Measurements from ENCODE around the gene NOS3. TPM values are rescaled to one million over a fixed set of nuclear protein-coding genes. Genes with fewer than 3 reads are reported as not detected.
A peak's percentile ranks its signal among the peaks of the same experiment; 100 is the strongest.

Gene NOS3
- total RNA-seq, 1 donor from 2014 or later: 10.9 TPM

GRCh38 chr7:150975536-150976319 lies 15.1 kb upstream of the NOS3 start:
- peak; percentile 29 for DNase-seq
- intact Hi-C loops (cut with micrococcal nuclease): no loop called here

DNA sequence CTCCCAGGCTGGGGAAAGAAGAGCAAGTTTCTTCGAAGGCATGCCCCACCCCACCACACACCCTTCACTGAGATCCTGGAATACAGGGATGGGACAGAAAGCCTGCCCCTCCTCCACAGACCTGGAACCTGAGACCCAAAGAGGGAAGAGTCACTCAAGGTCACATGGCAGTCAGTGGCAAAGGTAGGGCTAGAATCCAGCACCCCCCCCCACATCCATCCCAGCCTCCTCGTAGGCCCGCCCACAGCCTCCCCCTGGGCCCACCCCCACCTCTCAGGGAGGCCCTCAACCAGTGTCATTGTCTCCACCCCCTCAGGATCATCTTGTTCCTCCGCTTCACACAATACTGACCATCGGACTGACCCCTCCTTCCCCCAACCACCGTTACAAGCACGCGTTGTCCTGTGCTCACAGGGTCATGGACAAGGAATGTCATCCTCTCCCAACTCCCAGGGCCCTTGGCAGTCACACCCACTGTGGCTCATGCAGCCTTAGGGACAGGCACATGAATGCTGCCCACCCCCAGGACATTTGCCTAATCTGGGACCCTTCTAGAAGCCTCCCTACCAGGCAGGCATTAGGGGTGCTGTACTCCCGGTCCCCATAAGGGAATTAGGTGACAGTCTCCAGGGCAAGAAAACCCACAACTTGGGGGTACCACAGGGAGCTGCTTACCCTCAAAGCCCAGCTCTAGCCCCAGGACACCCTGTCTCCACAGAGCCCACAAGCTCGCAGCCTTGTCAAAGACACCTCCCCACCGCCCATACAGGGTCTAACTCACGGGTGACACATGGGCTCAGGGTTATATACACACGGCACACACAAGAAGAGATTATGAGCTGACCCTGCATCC lies 14.1 kb upstream of the NOS3 start:
- ATAC-seq (peak; percentile 67), DNase-seq (peak; percentile 83)
- intact Hi-C loops (cut with micrococcal nuclease): no loop called here

More at GRCh38 chr7:150975536-150976319, 15.1 kb upstream of the NOS3 start:
- ATAC-seq: no peak

- intact Hi-C loops (cut with micrococcal nuclease): no loop called here
- ATAC-seq: peak; percentile 7
- DNase-seq: peak; percentile 72
These were observed 13.3 kb upstream of the NOS3 start for GRCh38 chr7:150977382-150978125.

DNA sequence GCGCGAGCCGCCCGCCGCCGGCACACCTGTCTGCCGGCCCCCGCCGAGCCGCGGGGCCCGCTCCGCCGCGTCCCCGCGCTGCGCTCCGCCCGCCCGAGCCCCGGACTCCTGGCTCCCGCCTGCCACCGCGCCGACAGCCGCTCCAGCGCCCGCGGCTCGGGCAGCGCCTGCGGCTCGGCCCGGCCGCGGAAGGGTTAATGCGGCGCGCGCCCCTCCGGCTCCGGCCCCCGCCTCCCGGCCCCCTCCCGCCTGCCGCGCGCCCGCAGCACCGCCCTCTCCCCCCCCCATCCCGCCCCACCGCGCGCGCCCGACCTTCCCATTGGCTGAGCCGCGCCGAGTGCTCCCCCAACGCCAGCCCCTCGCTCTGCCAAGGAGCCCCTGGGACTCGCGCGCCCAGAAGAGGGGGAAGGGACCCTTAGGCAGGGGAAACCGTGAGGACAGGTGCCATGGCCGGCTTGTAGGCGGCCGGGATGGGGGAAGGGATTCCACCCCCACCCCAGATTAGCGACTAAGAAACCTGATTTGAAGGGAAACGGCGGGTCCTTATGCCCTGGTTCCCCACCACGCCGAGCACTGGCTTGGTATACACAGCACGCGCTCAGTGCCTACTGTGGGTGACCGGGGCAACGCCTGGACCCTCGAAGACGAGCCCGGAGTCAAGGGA lies 12.6 kb upstream of the NOS3 start, which contains the start of gene KCNH2:
Gene KCNH2 (minus strand): TSS at position 196 of the 664 bp plus-strand sequence. CDS start 408 bp downstream, outside the sequence.
- intact Hi-C loops (cut with micrococcal nuclease): no loop called here
- peak; percentile 86 for DNase-seq
- peak; percentile 56 for ATAC-seq

DNA sequence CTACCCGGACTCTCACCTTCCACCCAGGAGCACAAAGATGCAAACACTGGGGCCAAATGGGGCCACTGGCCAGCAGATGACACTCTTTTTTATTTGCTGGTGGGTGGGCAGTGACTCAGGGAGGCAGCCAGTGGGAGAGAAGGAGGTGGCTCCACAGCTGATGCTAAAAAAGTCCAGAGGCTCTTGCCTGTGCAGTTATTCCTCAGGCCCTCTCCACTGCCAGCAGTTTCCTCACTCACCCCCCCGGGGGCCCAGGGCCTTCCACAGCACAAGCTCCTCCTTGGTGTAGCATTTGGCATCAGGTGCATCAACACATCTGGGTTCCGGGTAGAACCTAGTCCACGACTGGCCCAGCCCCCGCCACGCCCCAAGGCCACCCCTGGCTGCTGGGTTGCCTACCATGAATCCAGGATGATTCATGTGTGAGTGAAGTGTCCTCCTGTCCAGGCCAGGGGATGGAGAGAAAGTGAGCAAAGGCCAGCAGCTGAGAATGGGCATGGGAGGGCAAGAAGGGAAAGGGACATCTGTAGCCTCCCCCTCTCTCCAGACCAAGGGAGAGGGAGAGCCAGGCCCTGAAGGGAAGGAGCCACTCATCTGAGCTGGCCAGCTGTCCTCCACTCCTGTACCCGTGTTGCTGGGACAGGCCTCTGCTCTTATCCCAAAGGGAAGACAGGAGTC lies 11.0 kb upstream of the NOS3 start:
- ATAC-seq: no peak
- intact Hi-C loops (cut with micrococcal nuclease): loop anchor here (10.0 kb wide), 1 partner anchor 195 kb away; no protein-coding TSS in a partner anchor
- DNase-seq: peak; percentile 45

GRCh38 chr7:150980663-150981062 lies 10.2 kb upstream of the NOS3 start:
- intact Hi-C loops (cut with micrococcal nuclease): loop anchor here (10.0 kb wide), 1 partner anchor 196 kb away; no protein-coding TSS in a partner anchor
- DNase-seq (no peak), ATAC-seq (no peak)

- DNase-seq (no peak), ATAC-seq (no peak)
- intact Hi-C loops (cut with micrococcal nuclease): loop anchor here (10.0 kb wide), 1 partner anchor 197 kb away; no protein-coding TSS in a partner anchor
These were observed 9.2 kb upstream of the NOS3 start for GRCh38 chr7:150981644-150982043.

- intact Hi-C loops (cut with micrococcal nuclease): loop anchor here (10.0 kb wide), 1 partner anchor 198 kb away; no protein-coding TSS in a partner anchor
- no peak for ATAC-seq
- peak; percentile 46 for DNase-seq
These were observed 8.5 kb upstream of the NOS3 start for GRCh38 chr7:150982351-150982750.

DNA sequence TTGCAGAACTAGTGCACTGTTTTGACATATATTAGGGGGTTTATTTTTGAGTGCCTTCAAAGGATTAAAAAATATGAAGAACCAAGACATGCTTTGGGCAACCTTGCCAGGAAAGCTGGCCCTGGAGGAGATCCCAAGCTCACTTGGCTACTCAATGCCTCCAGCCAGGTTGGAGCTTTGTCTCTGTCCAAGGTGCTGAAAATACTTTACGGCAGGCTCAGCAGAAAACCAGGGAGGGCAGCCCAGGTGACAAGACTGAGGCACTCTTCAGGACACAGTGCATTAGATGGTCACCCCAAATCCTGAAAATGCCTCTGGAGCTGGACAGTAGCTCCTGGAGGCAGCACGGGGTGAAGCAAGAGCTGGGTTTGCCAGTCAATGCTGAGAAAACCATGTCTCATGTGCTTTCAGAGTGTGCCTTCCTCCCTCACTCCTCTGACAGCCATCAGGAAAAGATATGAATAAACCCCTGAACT lies 6.9 kb upstream of the NOS3 start:
- DNase-seq (no peak), ATAC-seq (no peak)
- intact Hi-C loops (cut with micrococcal nuclease): loop anchor here (10.0 kb wide), 1 partner anchor 199 kb away; no protein-coding TSS in a partner anchor

DNA sequence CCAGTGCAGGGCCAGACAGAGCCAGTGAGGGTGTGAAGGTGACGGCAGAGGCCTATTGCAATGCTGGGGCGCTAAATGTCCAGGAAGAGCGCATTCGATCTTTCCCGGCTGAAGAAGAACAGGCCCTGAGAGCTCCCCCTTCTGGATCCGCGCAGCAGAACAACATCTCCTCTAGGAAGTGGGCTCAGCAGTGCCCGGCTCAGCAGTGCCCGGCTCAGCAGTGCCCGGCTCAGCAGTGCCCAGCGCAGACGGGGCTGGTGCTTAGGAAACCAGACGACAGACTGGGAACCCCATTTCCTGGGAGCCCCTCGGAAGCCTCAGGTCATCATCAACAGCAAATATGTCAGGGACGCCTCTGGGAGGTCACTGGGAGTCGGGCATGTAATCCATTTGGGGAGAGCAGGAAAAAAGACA lies 4.7 kb upstream of the NOS3 start:
- intact Hi-C loops (cut with micrococcal nuclease): loop anchor here (5.0 to 10.0 kb wide), 2 partner anchors 89 to 201 kb away; no protein-coding TSS in a partner anchor
- DNase-seq (peak; percentile 75), ATAC-seq (peak; percentile 59)

- DNase-seq (no peak), ATAC-seq (no peak)
- intact Hi-C loops (cut with micrococcal nuclease): loop anchor here (5.0 to 10.0 kb wide), 2 partner anchors 89 to 202 kb away; no protein-coding TSS in a partner anchor
These were observed 4.3 kb upstream of the NOS3 start for GRCh38 chr7:150986556-150986955.

- intact Hi-C loops (cut with micrococcal nuclease): loop anchor here (5.0 to 10.0 kb wide), 2 partner anchors 91 to 204 kb away; no protein-coding TSS in a partner anchor
- ATAC-seq: peak; percentile 58
- peak; percentile 75 for DNase-seq
These were observed 2.3 kb upstream of the NOS3 start for GRCh38 chr7:150988230-150989226.

GRCh38 chr7:150989456-150989855 lies 1.4 kb upstream of the NOS3 start:
- no peak for ATAC-seq
- no peak for DNase-seq
- intact Hi-C loops (cut with micrococcal nuclease): loop anchor here (5.0 to 10.0 kb wide), 2 partner anchors 92 to 205 kb away; no protein-coding TSS in a partner anchor

- DNase-seq (no peak), ATAC-seq (no peak)
- intact Hi-C loops (cut with micrococcal nuclease): no loop called here
These were observed 1.3 kb downstream of the NOS3 start for GRCh38 chr7:150992051-150992640.

GRCh38 chr7:150992833-150993302 lies 2.1 kb downstream of the NOS3 start:
- peak; percentile 45 for DNase-seq
- peak; percentile 51 for ATAC-seq
- intact Hi-C loops (cut with micrococcal nuclease): no loop called here

DNA sequence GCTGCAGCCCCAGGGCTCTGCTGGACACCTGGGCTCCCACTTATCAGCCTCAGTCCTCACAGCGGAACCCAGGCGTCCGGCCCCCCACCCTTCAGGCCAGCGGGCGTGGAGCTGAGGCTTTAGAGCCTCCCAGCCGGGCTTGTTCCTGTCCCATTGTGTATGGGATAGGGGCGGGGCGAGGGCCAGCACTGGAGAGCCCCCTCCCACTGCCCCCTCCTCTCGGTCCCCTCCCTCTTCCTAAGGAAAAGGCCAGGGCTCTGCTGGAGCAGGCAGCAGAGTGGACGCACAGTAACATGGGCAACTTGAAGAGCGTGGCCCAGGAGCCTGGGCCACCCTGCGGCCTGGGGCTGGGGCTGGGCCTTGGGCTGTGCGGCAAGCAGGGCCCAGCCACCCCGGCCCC lies 2.7 kb downstream of the NOS3 start:
- intact Hi-C loops (cut with micrococcal nuclease): no loop called here
- DNase-seq: peak; percentile 73
- ATAC-seq: peak; percentile 49

Measured in left ventricle myocardium superior (tissue), 1 donor.